ENCODE measurements around the gene NDUFAB1.

GRCh38 chr16:23557779-23558702, 38.1 kb downstream of the NDUFAB1 start:
- TF ChIP-seq POLR2AphosphoS5 (IDR thresholded peaks at IDR 0.05; ENCODE audit: low read depth, low read length) = no peak
- no peak; the same call in 1 of the 2 replicates for TF ChIP-seq TAF1 (IDR thresholded peaks at IDR 0.05; ENCODE audit: borderline replicate concordance, insufficient read depth, low read length)
- no peak for TF ChIP-seq REST (IDR thresholded peaks at IDR 0.05; ENCODE audit: insufficient read depth in 1 of 2, low read depth in 2 of 2, low read length in 2 of 2)
- no peak for TF ChIP-seq SIN3A (IDR thresholded peaks at IDR 0.05; ENCODE audit: borderline replicate concordance, insufficient read depth, low read length)
- no peak for TF ChIP-seq FOXP2 (optimal IDR thresholded peaks at IDR 0.05; ENCODE audit: borderline replicate concordance, extremely low read depth, extremely low read length, insufficient read depth)
